ENCODE results near the gene BEST1. TPM values are rescaled to one million over a fixed set of nuclear protein-coding genes. Genes with fewer than 3 reads are reported as not detected.

Gene BEST1
- total RNA-seq, 1 experiment from 2014 or later, result 0.17 TPM

- Mint-ChIP-seq H3K27ac (no peak overlapping the region), H3K27me3 (ENCODE audit: low read depth) (peaks cover 15% of the 10 kb centered on the region), H3K4me1 (peaks cover 5% of the 10 kb centered on the region; the same call in 1 of the 2 replicates), H3K4me3 (no peak overlapping the region), H3K36me3 (peaks cover 19% of the 10 kb centered on the region), H3K9me3 (no peaks in the 10 kb centered on the region)
- ChIA-PET CTCF (interaction anchor here (1.0 to 3.6 kb wide), 5 partner anchors 10 to 149 kb away, joined by 3 to 19 read pairs (median 7); no protein-coding TSS in a partner anchor), POLR2A (interaction anchor here (0.7 to 1.1 kb wide), 2 partner anchors 8 to 10 kb away, joined by 3 to 4 read pairs; partner anchors contain the start of gene BEST1)
- DNase-seq (ENCODE audit: low spot score), result peak; percentile 9
- no peak for ATAC-seq
- TF ChIP-seq PRRX2 (CRISPR knock-in tag; IDR thresholded peaks at IDR 0.05) (no peak), SMAD3 (CRISPR knock-in tag; IDR thresholded peaks at IDR 0.05; ENCODE audit: borderline replicate concordance) (no peak)
These were observed 9.5 kb downstream of the BEST1 start for GRCh38 chr11:61959678-61960077.

- no peak for DNase-seq (ENCODE audit: low spot score)
- ATAC-seq, result no peak
- no peak overlapping the region for H3K4me3 Mint-ChIP-seq
- CTCF ChIA-PET, result interaction anchor here (1.0 to 3.6 kb wide), 3 partner anchors 11 to 121 kb away, joined by 3 to 19 read pairs (median 11); no protein-coding TSS in a partner anchor
- H3K4me1 Mint-ChIP-seq, result peaks cover 12% of the 10 kb centered on the region; the same call in 1 of the 2 replicates
- peaks cover 10% of the 10 kb centered on the region for H3K27me3 Mint-ChIP-seq (ENCODE audit: low read depth)
- H3K36me3 Mint-ChIP-seq, result peaks cover 28% of the 10 kb centered on the region
- no peak overlapping the region for H3K27ac Mint-ChIP-seq
- TF ChIP-seq PRDM15 (CRISPR knock-in tag; IDR thresholded peaks at IDR 0.05) (no peak), SMAD3 (CRISPR knock-in tag; IDR thresholded peaks at IDR 0.05; ENCODE audit: borderline replicate concordance) (no peak)
- no peaks in the 10 kb centered on the region for H3K9me3 Mint-ChIP-seq
- POLR2A ChIA-PET, result interaction anchor here (0.8 kb wide), 1 partner anchor 11 kb away, joined by 3 read pairs; no protein-coding TSS in a partner anchor
These were observed 10.4 kb downstream of the BEST1 start for GRCh38 chr11:61960532-61960931.

GRCh38 chr11:61961570-61962212 lies 11.5 kb downstream of the BEST1 start:
- Mint-ChIP-seq H3K4me3 (no peak overlapping the region), H3K4me1 (peaks cover 11% of the 10 kb centered on the region; the same call in 1 of the 2 replicates), H3K9me3 (no peaks in the 10 kb centered on the region), H3K27me3 (ENCODE audit: low read depth) (no peaks in the 10 kb centered on the region; the same call in 1 of the 2 replicates), H3K36me3 (peaks cover 35% of the 10 kb centered on the region), H3K27ac (no peak overlapping the region)
- DNase-seq (ENCODE audit: low spot score) (no peak), ATAC-seq (no peak; the same call in 1 of the 2 replicates)
- POLR2A ChIA-PET, result interaction anchor here (1.4 to 2.9 kb wide), 2 partner anchors 12 to 146 kb away, joined by 3 to 11 read pairs; partner anchors contain the start of gene BEST1
- CTCF ChIA-PET, result interaction anchor here (1.1 to 3.6 kb wide), 4 partner anchors 63 to 147 kb away, joined by 3 to 19 read pairs (median 8); no protein-coding TSS in a partner anchor
- TF ChIP-seq ATF6 (CRISPR knock-in tag; IDR thresholded peaks at IDR 0.05), result no peak
- no peak for TF ChIP-seq ELF4 (CRISPR knock-in tag; IDR thresholded peaks at IDR 0.05; ENCODE audit: low read depth)
- TF ChIP-seq ZNF425 (CRISPR knock-in tag; conservative IDR thresholded peaks at IDR 0.05), result no peak
- TF ChIP-seq ATF3 (CRISPR knock-in tag; conservative IDR thresholded peaks at IDR 0.05), result no peak
- no peak for TF ChIP-seq SMAD3 (CRISPR knock-in tag; IDR thresholded peaks at IDR 0.05; ENCODE audit: borderline replicate concordance)
- no peak for TF ChIP-seq FOXP4 (CRISPR knock-in tag; IDR thresholded peaks at IDR 0.05)
- no peak for TF ChIP-seq USF1 (CRISPR knock-in tag; IDR thresholded peaks at IDR 0.05)
- no peak for TF ChIP-seq HMGXB4 (CRISPR knock-in tag; IDR thresholded peaks at IDR 0.05)
- no peak for TF ChIP-seq NR2C2 (CRISPR knock-in tag; IDR thresholded peaks at IDR 0.05)
- TF ChIP-seq STAT6 (CRISPR knock-in tag; conservative IDR thresholded peaks at IDR 0.05; ENCODE audit: low read depth), result no peak

Measured in WTC11 (cell line).